GM18873 (cell line): ENCODE results near the gene USP6NL.

Experiments
- ATAC-seq: cut with Tn5 transposase; IDR thresholded peaks from one replicate; pipeline ENCODE4 v1.9.1; 2021; ENCODE audit warnings: mild to moderate bottlenecking, moderate library complexity, moderate number of reproducible peaks; ENCODE audit not compliant: unreplicated experiment, low FRiP score

The USP6NL gene

GRCh38 chr10:11430421-11431215, 180.8 kb downstream of the USP6NL start:
- no peak for ATAC-seq

- no peak for ATAC-seq
Measured at GRCh38 chr10:11429439-11430052, 181.9 kb downstream of the USP6NL start.

- no peak for ATAC-seq
Measured at GRCh38 chr10:11425676-11426075, 185.8 kb downstream of the USP6NL start.

GRCh38 chr10:11425296-11425610, 186.2 kb downstream of the USP6NL start:
- no peak for ATAC-seq

GRCh38 chr10:11424456-11425295, 186.8 kb downstream of the USP6NL start:
- ATAC-seq: no peak

GRCh38 chr10:11416974-11417373, 194.5 kb downstream of the USP6NL start:
- no peak for ATAC-seq

- no peak for ATAC-seq
Measured at GRCh38 chr10:11415095-11415494, 196.4 kb downstream of the USP6NL start.

GRCh38 chr10:11414314-11415038, 197.0 kb downstream of the USP6NL start:
- ATAC-seq: no peak

GRCh38 chr10:11411926-11412545, 199.4 kb downstream of the USP6NL start:
- no peak for ATAC-seq

GRCh38 chr10:11409357-11409756, 202.1 kb downstream of the USP6NL start:
- ATAC-seq: no peak

GRCh38 chr10:11407939-11408338, 203.5 kb downstream of the USP6NL start:
- ATAC-seq: no peak

- ATAC-seq: no peak
Measured at GRCh38 chr10:11406746-11407145, 204.7 kb downstream of the USP6NL start.

- no peak for ATAC-seq
Measured at GRCh38 chr10:11404901-11405300, 206.5 kb downstream of the USP6NL start.
